Activated naive CD8-positive, alpha-beta T cell treated with anti-CD3 and anti-CD28 coated beads, Interleukin-2, amount 10 ng/mL, durations not matched to agents 7 days and 5 days (primary cell): ENCODE measurements around the gene LRRN2. TPM values are rescaled to one million over a fixed set of nuclear protein-coding genes. Genes with fewer than 3 reads are reported as not detected.

Source experiments
- ATAC-seq: fragments of 150-1000 bp; cut with Tn5 transposase; one replicate; pipeline ENCODE4 v1.10.0; 2021; ENCODE audit warnings: low read depth, moderate library complexity
- POLR2A ChIA-PET: fragments of 350-600 bp; sonication (Branson Sonifier 250); formaldehyde crosslinking; loops from one replicate; lab custom pipeline; 2021; ENCODE audit warnings: antibody characterized with exemption; lab: Charles Lee
- DNase-seq: peaks from one replicate; pipeline ENCODE4 v3.0.0; 2021
- H3K27ac Mint-ChIP-seq: one replicate; pipeline ENCODE4 v1.8.0; 2022; ENCODE audit warnings: mild to moderate bottlenecking, mixed read lengths
- H3K27me3 Mint-ChIP-seq: one replicate; pipeline ENCODE4 v1.8.0; 2022; ENCODE audit warnings: mild to moderate bottlenecking, moderate library complexity, mixed read lengths
- H3K36me3 Mint-ChIP-seq: one replicate; pipeline ENCODE4 v1.8.0; 2021; ENCODE audit warnings: mild to moderate bottlenecking, mixed read lengths
- H3K4me1 Mint-ChIP-seq: one replicate; pipeline ENCODE4 v1.8.0; 2021; ENCODE audit warnings: mixed read lengths
- H3K4me3 Mint-ChIP-seq: one replicate; pipeline ENCODE4 v1.8.0; 2022; ENCODE audit warnings: mild to moderate bottlenecking, moderate library complexity, mixed read lengths
- H3K9me3 Mint-ChIP-seq: one replicate; pipeline ENCODE4 v1.8.0; 2021; ENCODE audit warnings: mixed read lengths
- total RNA-seq, 2 experiments: library from RNA; stranded (reverse); gene quantifications; one replicate each; pipeline ENCODE4 v1.2.3, GENCODE V29; 2021

Gene LRRN2
- total RNA-seq, 2 experiments from 2014 or later, result not detected

DNA sequence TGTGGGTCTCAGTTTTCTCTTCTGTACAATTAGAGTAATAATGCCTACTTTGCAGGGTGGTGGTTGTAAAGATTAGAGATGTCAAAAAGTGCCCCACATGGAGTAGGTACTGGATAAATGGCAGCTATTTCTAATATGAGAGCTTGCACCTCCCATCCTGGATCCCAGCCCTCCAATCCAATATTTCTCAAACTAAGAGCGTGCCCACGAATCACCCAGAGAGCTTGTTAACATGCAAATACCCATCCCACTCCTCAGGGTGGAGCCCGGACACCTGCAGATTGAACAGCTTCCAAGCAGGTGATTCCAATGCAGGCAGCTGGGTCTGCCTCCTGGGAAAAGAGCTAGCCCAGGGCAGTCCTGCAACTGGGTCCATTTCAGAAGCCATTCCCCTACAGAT lies 33.0 kb downstream of the LRRN2 start:
- POLR2A ChIA-PET, result interaction anchor here (0.6 kb wide), 1 partner anchor 75 kb away, joined by 5 read pairs; no protein-coding TSS in a partner anchor
- H3K4me3 Mint-ChIP-seq, result no peak overlapping the region
- H3K9me3 Mint-ChIP-seq, result no peaks in the 10 kb centered on the region
- peaks cover under 1% of the 10 kb centered on the region for H3K4me1 Mint-ChIP-seq
- ATAC-seq (no peak), DNase-seq (no peak)
- H3K27me3 Mint-ChIP-seq, result peaks cover 16% of the 10 kb centered on the region
- no peaks in the 10 kb centered on the region for H3K36me3 Mint-ChIP-seq
- H3K27ac Mint-ChIP-seq, result no peak overlapping the region

DNA sequence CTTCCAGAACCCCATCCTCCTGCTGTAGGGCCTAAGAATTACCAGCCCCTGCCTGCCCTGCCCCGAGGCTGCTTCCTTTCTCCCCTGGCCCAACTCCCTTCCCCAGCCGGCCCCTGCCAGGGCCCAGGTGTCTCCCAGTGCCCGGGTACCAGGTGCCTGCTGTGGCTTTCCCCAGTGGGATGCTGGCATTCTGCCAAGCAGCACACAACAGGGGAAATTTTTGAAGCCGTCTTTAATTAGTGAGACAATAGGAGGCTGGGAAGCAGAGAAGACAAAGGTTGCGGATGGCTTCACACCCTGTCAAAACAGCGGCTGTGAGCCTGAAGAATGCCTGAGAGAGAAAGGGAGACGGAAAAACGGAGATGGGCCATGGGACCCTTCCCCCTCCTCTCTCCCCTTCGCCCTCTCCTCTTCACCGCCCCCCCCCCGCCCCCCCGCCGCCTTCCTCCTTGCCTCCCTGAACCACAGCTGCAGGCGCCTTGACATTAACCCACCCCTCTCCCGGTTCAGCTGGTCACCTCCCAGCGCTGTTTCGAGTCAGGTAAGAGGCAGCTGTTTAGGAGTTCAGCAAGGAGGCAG lies 33.6 kb downstream of the LRRN2 start:
- no peaks in the 10 kb centered on the region for H3K36me3 Mint-ChIP-seq
- H3K27me3 Mint-ChIP-seq, result peaks cover 12% of the 10 kb centered on the region
- DNase-seq (no peak), ATAC-seq (no peak)
- POLR2A ChIA-PET, result interaction anchor here (0.6 kb wide), 1 partner anchor 74 kb away, joined by 5 read pairs; no protein-coding TSS in a partner anchor
- no peak overlapping the region for H3K27ac Mint-ChIP-seq
- no peak overlapping the region for H3K4me3 Mint-ChIP-seq
- no peaks in the 10 kb centered on the region for H3K9me3 Mint-ChIP-seq
- H3K4me1 Mint-ChIP-seq, result peaks cover 5% of the 10 kb centered on the region

DNA sequence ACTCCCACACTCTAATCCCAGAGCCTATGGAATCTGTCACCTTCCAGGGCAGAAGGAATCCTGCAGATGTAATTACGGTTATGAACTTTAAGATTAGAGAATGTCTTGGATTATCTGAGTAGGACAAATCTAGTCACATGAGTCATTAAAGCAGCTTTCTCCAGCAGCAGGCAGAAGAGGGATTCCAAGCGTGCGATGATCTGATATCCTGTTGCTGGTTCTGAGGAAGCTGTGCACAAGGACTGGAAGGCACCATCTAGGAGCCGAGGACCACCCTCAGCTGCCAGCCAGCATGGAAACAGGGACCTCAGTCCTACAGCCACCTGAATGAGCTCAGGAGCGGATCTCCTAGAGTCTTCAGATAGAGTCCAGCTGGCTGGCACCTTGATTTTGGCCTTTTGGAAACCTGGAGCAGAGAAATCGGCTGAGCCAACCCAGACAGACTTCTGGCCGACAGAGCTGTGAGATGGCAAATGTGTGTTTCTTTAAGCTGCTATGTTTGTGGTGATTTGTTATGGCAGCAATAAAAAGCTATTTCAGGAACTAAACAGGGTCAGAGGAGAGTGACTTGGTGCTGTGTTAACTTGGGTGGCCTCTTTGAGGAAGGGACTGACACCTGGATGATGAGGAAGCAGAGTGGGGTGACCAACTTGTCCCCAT lies 34.5 kb downstream of the LRRN2 start:
- Mint-ChIP-seq H3K4me3 (no peak overlapping the region), H3K27me3 (peaks cover 11% of the 10 kb centered on the region), H3K4me1 (peaks cover 5% of the 10 kb centered on the region), H3K36me3 (no peaks in the 10 kb centered on the region), H3K9me3 (no peaks in the 10 kb centered on the region), H3K27ac (no peak overlapping the region)
- DNase-seq (no peak), ATAC-seq (no peak)
- POLR2A ChIA-PET, result no interaction called here

DNA sequence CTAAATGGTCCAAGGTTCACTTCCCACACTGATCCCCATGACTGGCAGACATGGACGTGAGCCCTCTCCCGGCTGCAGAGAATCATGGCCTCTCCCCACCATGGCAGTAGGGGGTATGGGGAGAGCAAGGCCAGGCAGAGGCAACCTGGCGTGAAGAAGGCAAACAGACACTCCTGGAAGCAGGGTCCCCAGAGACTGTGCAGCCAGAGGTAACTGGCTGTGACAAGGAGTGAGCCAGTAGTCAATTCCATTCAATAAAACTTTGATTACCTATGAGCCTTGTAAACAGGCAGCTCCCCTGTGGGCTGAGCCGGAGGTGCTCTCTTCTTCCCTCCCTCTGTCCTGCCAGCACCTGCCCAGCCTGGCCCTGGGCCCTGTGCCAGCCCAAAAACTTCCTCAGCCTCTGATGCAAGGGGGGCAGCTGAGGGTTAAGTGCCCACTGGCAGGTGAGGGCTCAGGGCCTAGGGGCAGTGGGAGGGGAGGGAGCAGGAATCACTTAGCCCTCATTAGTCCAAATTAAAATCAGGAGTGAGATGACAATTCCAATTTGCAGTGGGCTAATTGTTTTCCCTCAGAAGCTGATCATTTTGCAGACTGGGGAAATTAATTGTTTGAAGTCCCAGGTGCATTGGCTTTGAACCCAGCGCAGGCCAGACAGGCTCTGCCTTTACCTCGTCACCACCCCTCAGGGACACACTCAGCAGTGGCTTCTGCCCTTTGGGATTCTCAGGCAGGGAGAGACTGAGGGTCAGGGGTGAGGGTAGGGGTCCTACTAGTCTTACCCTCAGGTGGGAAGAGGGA lies 35.6 kb downstream of the LRRN2 start:
- no peak overlapping the region for H3K27ac Mint-ChIP-seq
- DNase-seq (no peak), ATAC-seq (no peak)
- no peaks in the 10 kb centered on the region for H3K9me3 Mint-ChIP-seq
- no peak overlapping the region for H3K4me3 Mint-ChIP-seq
- POLR2A ChIA-PET, result no interaction called here
- H3K36me3 Mint-ChIP-seq, result no peaks in the 10 kb centered on the region
- H3K27me3 Mint-ChIP-seq, result peaks cover 10% of the 10 kb centered on the region
- peaks cover 5% of the 10 kb centered on the region for H3K4me1 Mint-ChIP-seq

DNA sequence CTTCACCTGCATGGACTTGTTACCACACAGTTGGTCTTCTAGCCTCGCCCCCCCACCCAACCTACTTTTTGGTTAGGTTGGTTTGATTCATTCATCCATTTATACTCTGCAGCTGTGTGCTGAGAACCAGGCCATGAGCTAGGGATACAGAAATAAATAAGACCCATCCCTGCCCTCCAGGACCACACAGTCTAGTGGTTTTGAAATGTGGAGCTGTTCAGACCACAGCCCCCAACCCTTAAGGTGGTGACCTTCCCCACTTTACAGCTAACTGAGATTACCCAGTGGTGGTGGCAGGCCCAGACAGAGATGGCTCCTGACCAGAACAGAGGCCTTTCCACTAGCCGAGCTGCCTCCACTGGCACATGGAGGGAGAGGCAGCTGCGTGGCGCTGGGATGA lies 37.0 kb downstream of the LRRN2 start:
- POLR2A ChIA-PET, result no interaction called here
- no peak for DNase-seq
- H3K27me3 Mint-ChIP-seq, result peaks cover 10% of the 10 kb centered on the region

DNA sequence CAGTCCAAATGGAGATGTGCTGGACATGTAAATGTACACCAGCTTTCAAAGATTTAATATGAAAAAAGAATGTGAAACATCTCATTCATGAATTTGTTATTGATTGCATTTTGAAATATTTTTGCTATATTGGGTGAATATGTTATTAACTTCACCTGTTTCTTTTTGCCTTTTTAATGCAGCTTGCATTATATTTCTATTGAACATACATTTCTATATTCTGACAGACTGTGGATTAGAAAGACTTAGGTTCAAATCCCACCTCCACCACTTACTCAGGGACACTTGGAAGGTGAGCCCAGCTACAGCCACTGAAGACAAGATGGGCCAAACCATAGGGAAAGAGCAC lies 37.8 kb downstream of the LRRN2 start:
- no peaks in the 10 kb centered on the region for H3K36me3 Mint-ChIP-seq
- DNase-seq (no peak), ATAC-seq (no peak)
- H3K27me3 Mint-ChIP-seq, result peaks cover 10% of the 10 kb centered on the region
- H3K27ac Mint-ChIP-seq, result no peak overlapping the region
- peaks cover 5% of the 10 kb centered on the region for H3K4me1 Mint-ChIP-seq
- no peaks in the 10 kb centered on the region for H3K9me3 Mint-ChIP-seq
- no peak overlapping the region for H3K4me3 Mint-ChIP-seq
- POLR2A ChIA-PET, result no interaction called here

More for the DNA sequence above, 37.0 kb downstream of the LRRN2 start:
- H3K9me3 Mint-ChIP-seq, result no peaks in the 10 kb centered on the region
- H3K36me3 Mint-ChIP-seq, result no peaks in the 10 kb centered on the region
- no peak for ATAC-seq
- peaks cover 5% of the 10 kb centered on the region for H3K4me1 Mint-ChIP-seq
- no peak overlapping the region for H3K4me3 Mint-ChIP-seq
- H3K27ac Mint-ChIP-seq, result no peak overlapping the region

DNA sequence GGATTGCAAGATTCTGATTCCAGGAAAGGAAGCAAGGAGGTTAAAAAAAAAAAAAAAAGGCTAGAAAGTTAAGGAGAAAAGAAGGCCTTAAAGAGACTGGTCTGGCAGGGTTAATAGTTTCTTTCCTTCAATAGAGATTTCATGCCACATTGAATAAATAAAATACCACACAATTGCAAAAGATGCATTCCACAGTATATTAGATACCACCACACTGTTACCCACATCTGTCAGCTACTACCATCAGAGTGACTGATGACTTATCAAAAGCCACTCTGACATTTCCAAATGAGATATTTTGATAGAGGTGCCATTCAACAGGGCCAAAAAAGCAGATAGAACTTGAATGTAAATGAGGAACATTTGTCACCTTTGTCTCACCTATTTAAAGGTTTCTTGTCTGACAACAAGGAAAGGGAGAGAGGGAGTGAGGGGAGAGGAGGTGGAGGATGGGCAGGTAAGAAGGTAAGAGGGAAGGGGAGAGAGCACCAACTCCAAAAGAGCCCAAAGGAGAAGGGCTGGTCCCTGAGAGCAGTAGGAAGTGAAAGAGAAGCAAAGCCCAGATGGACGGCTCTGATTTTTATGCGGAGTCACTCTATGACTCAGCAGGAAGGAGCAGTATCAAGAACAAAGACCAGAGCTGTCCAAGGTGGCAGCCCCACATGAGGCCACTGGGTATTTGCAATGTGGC lies 38.3 kb downstream of the LRRN2 start:
- no peak overlapping the region for H3K4me3 Mint-ChIP-seq
- POLR2A ChIA-PET, result no interaction called here
- ATAC-seq (no peak), DNase-seq (no peak)
- no peak overlapping the region for H3K27ac Mint-ChIP-seq
- peaks cover 5% of the 10 kb centered on the region for H3K4me1 Mint-ChIP-seq
- peaks cover 5% of the 10 kb centered on the region for H3K27me3 Mint-ChIP-seq
- no peaks in the 10 kb centered on the region for H3K36me3 Mint-ChIP-seq
- no peaks in the 10 kb centered on the region for H3K9me3 Mint-ChIP-seq

DNA sequence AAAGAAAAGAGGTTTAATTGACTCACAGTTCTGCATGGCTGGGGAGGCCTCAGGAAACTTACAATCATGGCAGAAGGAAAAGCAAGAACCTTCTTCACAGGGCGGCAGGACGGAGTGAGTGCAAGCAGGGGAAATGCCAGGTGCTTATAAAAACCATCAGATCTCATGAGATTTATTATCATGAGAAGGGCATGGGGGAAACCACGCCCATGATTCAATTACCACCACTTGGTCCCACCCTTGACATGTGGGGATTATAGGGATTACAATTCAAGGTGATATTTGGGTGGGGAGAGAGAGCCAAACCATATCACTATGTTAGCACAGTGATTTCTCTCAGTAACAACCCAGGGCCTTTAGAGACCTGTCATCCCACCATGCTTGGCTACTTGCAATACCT lies 39.9 kb downstream of the LRRN2 start:
- no peaks in the 10 kb centered on the region for H3K27me3 Mint-ChIP-seq

DNA sequence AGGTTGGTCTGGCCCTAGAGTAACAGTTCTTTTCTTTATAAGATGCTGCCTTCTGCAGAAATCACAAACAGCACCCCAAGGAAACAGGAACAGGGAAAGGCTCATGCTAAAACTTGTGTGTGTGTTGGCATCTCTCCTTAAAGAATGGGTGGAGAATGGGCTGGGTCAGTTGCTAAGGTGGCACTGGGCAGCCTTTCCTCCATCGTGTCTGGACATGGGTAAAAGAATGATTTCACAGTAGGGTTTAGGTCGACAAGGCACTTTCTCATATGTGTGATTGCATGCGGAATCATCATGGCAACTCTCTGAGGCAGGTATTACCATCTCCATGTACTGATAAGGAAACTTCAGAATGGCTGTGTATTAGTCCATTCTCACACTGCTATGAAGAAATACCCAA lies 40.3 kb downstream of the LRRN2 start:
- no peaks in the 10 kb centered on the region for H3K9me3 Mint-ChIP-seq
- H3K36me3 Mint-ChIP-seq, result no peaks in the 10 kb centered on the region
- H3K27me3 Mint-ChIP-seq, result no peaks in the 10 kb centered on the region
- peaks cover 5% of the 10 kb centered on the region for H3K4me1 Mint-ChIP-seq
- H3K4me3 Mint-ChIP-seq, result no peak overlapping the region
- ATAC-seq (no peak), DNase-seq (no peak)
- no peak overlapping the region for H3K27ac Mint-ChIP-seq
- POLR2A ChIA-PET, result no interaction called here

More for the DNA sequence above, 39.9 kb downstream of the LRRN2 start:
- ATAC-seq, result no peak
- no peak for DNase-seq
- Mint-ChIP-seq H3K36me3 (no peaks in the 10 kb centered on the region), H3K9me3 (no peaks in the 10 kb centered on the region), H3K27ac (no peak overlapping the region), H3K4me3 (no peak overlapping the region), H3K4me1 (peaks cover 5% of the 10 kb centered on the region)
- POLR2A ChIA-PET, result no interaction called here

DNA sequence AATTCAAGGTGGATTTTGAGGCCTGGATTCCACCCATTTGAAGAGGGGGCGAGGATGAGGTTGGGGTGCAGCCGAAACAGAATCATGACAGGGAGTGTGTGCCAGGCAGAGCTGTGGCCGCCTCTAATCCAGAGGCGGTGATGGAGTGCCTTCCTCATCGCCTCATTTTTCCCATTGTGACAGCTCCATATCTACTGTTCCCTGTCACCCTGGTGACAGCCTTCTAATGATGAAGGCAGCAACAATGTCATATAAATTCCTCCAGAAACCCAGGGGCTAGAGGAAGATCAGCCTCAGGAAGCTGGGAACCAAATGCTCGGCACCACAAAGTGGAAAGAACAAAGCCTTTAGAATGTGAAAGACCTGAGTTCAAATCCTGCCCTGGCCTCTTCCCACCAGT lies 42.0 kb downstream of the LRRN2 start:
- DNase-seq (no peak), ATAC-seq (no peak)
- H3K4me3 Mint-ChIP-seq, result no peak overlapping the region
- no peaks in the 10 kb centered on the region for H3K27me3 Mint-ChIP-seq
- H3K36me3 Mint-ChIP-seq, result no peaks in the 10 kb centered on the region
- no peaks in the 10 kb centered on the region for H3K9me3 Mint-ChIP-seq
- no peak overlapping the region for H3K27ac Mint-ChIP-seq
- POLR2A ChIA-PET, result no interaction called here
- H3K4me1 Mint-ChIP-seq, result peaks cover 5% of the 10 kb centered on the region

DNA sequence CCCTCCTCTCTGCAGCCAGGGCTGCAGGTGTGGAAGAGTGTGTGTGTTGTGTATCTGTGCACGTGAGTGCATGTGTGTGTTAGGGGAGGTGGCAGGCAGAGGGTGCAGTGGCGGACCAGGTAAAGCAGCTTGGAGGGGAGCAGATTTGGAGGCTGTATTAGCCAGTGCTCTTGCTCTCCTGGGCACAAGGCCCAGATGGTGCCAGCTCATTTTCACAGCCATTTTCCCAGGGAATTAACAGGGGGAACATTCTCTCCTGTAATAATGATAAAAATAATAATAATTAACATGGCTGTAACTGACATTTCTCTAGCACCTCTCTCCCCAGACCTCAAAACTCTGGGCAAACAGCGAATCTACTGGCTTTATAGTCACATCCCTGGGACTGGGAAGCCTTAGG lies 43.6 kb downstream of the LRRN2 start:
- ATAC-seq, result no peak
- H3K27ac Mint-ChIP-seq, result no peak overlapping the region
- H3K27me3 Mint-ChIP-seq, result no peaks in the 10 kb centered on the region
- no peak for DNase-seq
- H3K4me1 Mint-ChIP-seq, result no peaks in the 10 kb centered on the region
- POLR2A ChIA-PET, result interaction anchor here (0.6 kb wide), 1 partner anchor 37 kb away, joined by 3 read pairs; no protein-coding TSS in a partner anchor
- no peaks in the 10 kb centered on the region for H3K9me3 Mint-ChIP-seq
- no peak overlapping the region for H3K4me3 Mint-ChIP-seq
- no peaks in the 10 kb centered on the region for H3K36me3 Mint-ChIP-seq

DNA sequence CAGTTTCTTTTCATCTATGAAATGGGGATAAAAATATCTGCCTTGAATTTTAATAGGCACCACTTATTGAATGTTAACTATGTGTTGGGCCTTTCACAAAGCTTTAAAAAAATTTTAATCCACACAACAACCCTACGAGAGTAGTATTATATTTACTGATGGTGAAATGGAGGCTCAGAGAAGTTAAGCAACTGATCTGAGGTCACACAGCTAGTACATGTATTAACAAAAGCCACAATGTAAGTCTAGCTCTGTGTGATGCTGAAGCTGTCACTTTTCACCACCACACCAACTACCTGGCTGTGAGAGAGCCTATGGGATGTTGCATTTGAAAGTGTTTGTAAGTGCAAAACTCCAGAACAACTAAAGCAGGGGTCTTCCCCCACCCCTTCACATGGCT lies 44.1 kb downstream of the LRRN2 start:
- POLR2A ChIA-PET, result interaction anchor here (0.6 kb wide), 1 partner anchor 38 kb away, joined by 3 read pairs; no protein-coding TSS in a partner anchor
- Mint-ChIP-seq H3K27me3 (no peaks in the 10 kb centered on the region), H3K4me3 (no peak overlapping the region), H3K36me3 (no peaks in the 10 kb centered on the region), H3K9me3 (no peaks in the 10 kb centered on the region), H3K27ac (no peak overlapping the region), H3K4me1 (no peaks in the 10 kb centered on the region)
- ATAC-seq (no peak), DNase-seq (no peak)

DNA sequence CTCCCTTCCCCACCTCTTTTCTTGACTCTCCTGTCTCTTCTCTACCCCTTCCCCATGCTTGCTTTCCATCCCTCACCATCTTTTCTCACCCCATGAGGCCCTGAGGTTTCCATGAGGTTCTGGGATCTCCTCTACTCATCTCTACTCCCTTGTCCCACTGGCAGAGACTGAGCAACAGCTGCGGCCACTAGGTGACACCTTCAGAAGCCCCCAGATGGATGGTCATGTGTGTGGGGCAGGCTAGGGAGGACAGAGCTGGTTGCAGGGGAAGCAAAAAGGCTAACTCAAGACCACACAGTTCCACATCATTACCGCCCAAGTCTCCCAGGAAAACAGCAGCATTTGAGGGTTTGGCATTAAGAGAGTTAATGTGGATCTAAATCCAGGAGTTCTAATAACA lies 45.0 kb downstream of the LRRN2 start:
- H3K4me1 Mint-ChIP-seq, result no peaks in the 10 kb centered on the region
- ATAC-seq, result no peak

More for the DNA sequence above, 45.0 kb downstream of the LRRN2 start:
- Mint-ChIP-seq H3K27ac (no peak overlapping the region), H3K4me3 (no peak overlapping the region), H3K9me3 (no peaks in the 10 kb centered on the region), H3K36me3 (no peaks in the 10 kb centered on the region), H3K27me3 (no peaks in the 10 kb centered on the region)
- no peak for DNase-seq
- POLR2A ChIA-PET, result no interaction called here
